SK-N-SH treated with all-trans-retinoic acid at 6 μM for 48 hours (cell line): ENCODE results near the gene KRTAP9-4.
"Not testable (repeated sequence)": the region's sequence is repeated elsewhere in the genome, so short reads cannot be mapped to it uniquely, and the experiment has no call there.

Experiments used
- ARNTL ChIP-seq: fragments of 450-650 bp; formaldehyde crosslinking; IDR thresholded peaks from 2 replicates; pipeline ENCODE4 v1.5.0; 2020; ENCODE audit warnings: low read depth, mild to moderate bottlenecking, moderate library complexity, borderline replicate concordance
- CREB5 ChIP-seq: fragments of 250-450 bp; sonication (Bioruptor Pico); IDR thresholded peaks from 2 replicates; pipeline ENCODE4 v1.5.1; 2020; ENCODE audit warnings: low read depth, mild to moderate bottlenecking, moderate library complexity
- CSRNP3 ChIP-seq: fragments of 250-450 bp; sonication (Bioruptor Pico); IDR thresholded peaks from 2 replicates; pipeline ENCODE4 v1.5.1; 2021; ENCODE audit warnings: mild to moderate bottlenecking, moderate library complexity
- GLIS3 ChIP-seq: fragments of 250-450 bp; sonication (Bioruptor Pico); IDR thresholded peaks from 2 replicates; pipeline ENCODE4 v1.5.0; 2020; ENCODE audit warnings: mild to moderate bottlenecking, moderate library complexity
- PATZ1 ChIP-seq: fragments of 250-450 bp; sonication (Bioruptor Pico); IDR thresholded peaks from 2 replicates; pipeline ENCODE4 v1.8.0; 2020; ENCODE audit warnings: mild to moderate bottlenecking, moderate library complexity, borderline replicate concordance
- POU6F1 ChIP-seq: fragments of 250-450 bp; sonication (Bioruptor Pico); IDR thresholded peaks from 2 replicates; pipeline ENCODE4 v1.8.0; 2021; ENCODE audit warnings: low read depth, mild to moderate bottlenecking, moderate library complexity, borderline replicate concordance
- PPARA ChIP-seq: fragments of 250-450 bp; sonication (Bioruptor Pico); IDR thresholded peaks from 2 replicates; pipeline ENCODE4 v1.5.0; 2020; ENCODE audit warnings: mild to moderate bottlenecking, borderline replicate concordance
- RARB ChIP-seq: fragments of 250-450 bp; sonication (Bioruptor Pico); IDR thresholded peaks from 2 replicates; pipeline ENCODE4 v1.8.0; 2021; ENCODE audit warnings: mild to moderate bottlenecking, moderate library complexity
- SNAI2 ChIP-seq: fragments of 250-450 bp; sonication (Bioruptor Pico); IDR thresholded peaks from 2 replicates; pipeline ENCODE4 v1.5.0; 2020; ENCODE audit warnings: mild to moderate bottlenecking, moderate library complexity
- ZFP3 ChIP-seq: fragments of 250-450 bp; sonication (Bioruptor Pico); IDR thresholded peaks from 2 replicates; pipeline ENCODE4 v1.5.0; 2020; ENCODE audit warnings: mild to moderate bottlenecking, moderate library complexity
- ZFP30 ChIP-seq: fragments of 450-650 bp; formaldehyde crosslinking; IDR thresholded peaks from 2 replicates; pipeline ENCODE4 v1.5.0; 2022; ENCODE audit warnings: mild to moderate bottlenecking, moderate library complexity
- ZNF565 ChIP-seq: fragments of 450-650 bp; formaldehyde crosslinking; conservative IDR thresholded peaks from 2 replicates; pipeline ENCODE4 v1.5.0; 2020; ENCODE audit warnings: low read depth, mild to moderate bottlenecking, moderate library complexity
- ZNF70 ChIP-seq: fragments of 450-650 bp; formaldehyde crosslinking; IDR thresholded peaks from 2 replicates; pipeline ENCODE4 v1.5.0; 2020; ENCODE audit warnings: mild to moderate bottlenecking, moderate library complexity

GRCh38 chr17:41271323-41271722 lies 21.8 kb downstream of the KRTAP9-4 start:
- not testable (repeated sequence) for TF ChIP-seq ARNTL (CRISPR knock-in tag); PPARA (CRISPR knock-in tag); ZNF565 (CRISPR knock-in tag); SNAI2 (CRISPR knock-in tag); PATZ1; ZFP30 (CRISPR knock-in tag); POU6F1; RARB (CRISPR knock-in tag); CREB5; ZNF70 (CRISPR knock-in tag); CSRNP3; GLIS3 (CRISPR knock-in tag); ZFP3 (CRISPR knock-in tag)
